K562 (cell line): ENCODE results near the gene MCM3. TPM values are rescaled to one million over a fixed set of nuclear protein-coding genes. Genes with fewer than 3 reads are reported as not detected.

Experiments
- DPF2 ChIP-seq: fragments of 450-650 bp; IDR thresholded peaks from 2 replicates; pipeline ENCODE4 v1.6.1; 2016
- EWSR1 ChIP-seq: fragments of 450-650 bp; IDR thresholded peaks from 2 replicates; pipeline ENCODE4 v1.6.1; 2018; ENCODE audit warnings: borderline replicate concordance, mild to moderate bottlenecking, low read depth, moderate library complexity; ENCODE audit not compliant: partially characterized antibody
- HNRNPK ChIP-seq: fragments of 200-400 bp; formaldehyde crosslinking; IDR thresholded peaks from one replicate; pipeline ENCODE4 v1.6.1; 2018; ENCODE audit warnings: mild to moderate bottlenecking, low read depth, low read length; ENCODE audit not compliant: poor library complexity, severe bottlenecking
- KDM5B ChIP-seq: fragments of 200-600 bp; sonication (generic); IDR thresholded peaks from 2 replicates; pipeline ENCODE4 v1.6.1; 2012; ENCODE audit warnings: low read depth, mild to moderate bottlenecking, moderate library complexity, low read length, control low read depth, inconsistent platforms; ENCODE audit not compliant: insufficient replicate concordance
- RNF219 ChIP-seq: fragments of 250-450 bp; sonication (Bioruptor Pico); IDR thresholded peaks from 2 replicates; pipeline ENCODE4 v1.5.0; 2022; ENCODE audit warnings: mild to moderate bottlenecking
- SRSF1 ChIP-seq: fragments of 200-400 bp; formaldehyde crosslinking; IDR thresholded peaks from 2 replicates; pipeline ENCODE4 v1.6.1; 2017; ENCODE audit warnings: mild to moderate bottlenecking, low read depth, low read length, moderate library complexity
- SRSF3 ChIP-seq: fragments of 200-400 bp; formaldehyde crosslinking; IDR thresholded peaks from 2 replicates; pipeline ENCODE4 v1.6.1; 2016; ENCODE audit warnings: mild to moderate bottlenecking, low read length, moderate library complexity; ENCODE audit not compliant: insufficient read depth
- TRIM24 ChIP-seq, 2 experiments: fragments of 450-650 bp; IDR thresholded peaks; 2 replicates each; pipeline ENCODE4 v1.6.1; 2016
- ZNF324 ChIP-seq: fragments of 250-450 bp; sonication (Bioruptor Pico); IDR thresholded peaks from 2 replicates; pipeline ENCODE4 v1.4.0; 2020; ENCODE audit warnings: mild to moderate bottlenecking
- polyA plus RNA-seq, 8 experiments: library from polyadenylated mRNA; depleted of rRNA in 4 of 8; stranded (reverse) in 5 of 8; unstranded in 3 of 8; fragments of >200 nt; fragmentation: Nextera tagmentation in 2 of 8; fragmentation: Illumina TruSeq in 1 of 8; extraction: Ambion mirVana in 2 of 8; extraction: Trizol in 1 of 8; gene quantifications; 2 replicates each; pipeline versions ENCODE4 v1.2.1 to v1.2.3, GENCODE V29; 2011 to 2014; ENCODE audit warnings: inconsistent platforms in 1 of 8, missing spikeins in 1 of 8
- total RNA-seq, 7 experiments: library from RNA; depleted of rRNA in 6 of 7; stranded (reverse); fragments of >200 nt in 6 of 7; fragmentation: Illumina TruSeq in 2 of 7; extraction: Trizol in 2 of 7; gene quantifications; 2 replicates each; pipeline versions ENCODE4 v1.2.1 to v1.2.3, GENCODE V29; 2011 to 2021; ENCODE audit warnings: low replicate concordance in 1 of 7
- TF ChIP-seq, protein P1 (sequence below): fragments of 450-650 bp; IDR thresholded peaks from 2 replicates; pipeline ENCODE4 v1.7.0; 2016; ENCODE audit warnings: borderline replicate concordance
- TF ChIP-seq, protein P2 (sequence below): fragments of 250-450 bp; sonication (Bioruptor Pico); IDR thresholded peaks from 2 replicates; pipeline ENCODE4 v1.5.0; 2020; ENCODE audit warnings: mild to moderate bottlenecking, borderline replicate concordance
- TF ChIP-seq, protein P3 (sequence below), 2 experiments: fragments of 450-650 bp; IDR thresholded peaks; 2 replicates each; pipeline ENCODE4 v1.6.1; 2016; ENCODE audit warnings: mild to moderate bottlenecking in 2 of 2, borderline replicate concordance in 1 of 2, low read depth in 1 of 2, moderate library complexity in 1 of 2

MCM3 gene
- total and polyA plus RNA-seq, 9 of the 15 experiments (the other 6 are each of a cell fraction or from before 2014, with no cell fraction given): 76.1 to 270 (median 250) TPM

- TF ChIP-seq, protein P1, sequence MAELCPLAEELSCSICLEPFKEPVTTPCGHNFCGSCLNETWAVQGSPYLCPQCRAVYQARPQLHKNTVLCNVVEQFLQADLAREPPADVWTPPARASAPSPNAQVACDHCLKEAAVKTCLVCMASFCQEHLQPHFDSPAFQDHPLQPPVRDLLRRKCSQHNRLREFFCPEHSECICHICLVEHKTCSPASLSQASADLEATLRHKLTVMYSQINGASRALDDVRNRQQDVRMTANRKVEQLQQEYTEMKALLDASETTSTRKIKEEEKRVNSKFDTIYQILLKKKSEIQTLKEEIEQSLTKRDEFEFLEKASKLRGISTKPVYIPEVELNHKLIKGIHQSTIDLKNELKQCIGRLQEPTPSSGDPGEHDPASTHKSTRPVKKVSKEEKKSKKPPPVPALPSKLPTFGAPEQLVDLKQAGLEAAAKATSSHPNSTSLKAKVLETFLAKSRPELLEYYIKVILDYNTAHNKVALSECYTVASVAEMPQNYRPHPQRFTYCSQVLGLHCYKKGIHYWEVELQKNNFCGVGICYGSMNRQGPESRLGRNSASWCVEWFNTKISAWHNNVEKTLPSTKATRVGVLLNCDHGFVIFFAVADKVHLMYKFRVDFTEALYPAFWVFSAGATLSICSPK: no peak
- TF ChIP-seq SRSF3 (no peak), HNRNPK (no peak), EWSR1 (no peak), RNF219 (no peak), SRSF1 (no peak), ZNF324 (CRISPR knock-in tag) (no peak), DPF2 (no peak), TRIM24 (IDR thresholded peaks at IDR 0.05) (peak in 1 of 2 experiments; percentile 66; a peak in 2 of 4 replicates), KDM5B (no peak)
- TF ChIP-seq, protein P2, sequence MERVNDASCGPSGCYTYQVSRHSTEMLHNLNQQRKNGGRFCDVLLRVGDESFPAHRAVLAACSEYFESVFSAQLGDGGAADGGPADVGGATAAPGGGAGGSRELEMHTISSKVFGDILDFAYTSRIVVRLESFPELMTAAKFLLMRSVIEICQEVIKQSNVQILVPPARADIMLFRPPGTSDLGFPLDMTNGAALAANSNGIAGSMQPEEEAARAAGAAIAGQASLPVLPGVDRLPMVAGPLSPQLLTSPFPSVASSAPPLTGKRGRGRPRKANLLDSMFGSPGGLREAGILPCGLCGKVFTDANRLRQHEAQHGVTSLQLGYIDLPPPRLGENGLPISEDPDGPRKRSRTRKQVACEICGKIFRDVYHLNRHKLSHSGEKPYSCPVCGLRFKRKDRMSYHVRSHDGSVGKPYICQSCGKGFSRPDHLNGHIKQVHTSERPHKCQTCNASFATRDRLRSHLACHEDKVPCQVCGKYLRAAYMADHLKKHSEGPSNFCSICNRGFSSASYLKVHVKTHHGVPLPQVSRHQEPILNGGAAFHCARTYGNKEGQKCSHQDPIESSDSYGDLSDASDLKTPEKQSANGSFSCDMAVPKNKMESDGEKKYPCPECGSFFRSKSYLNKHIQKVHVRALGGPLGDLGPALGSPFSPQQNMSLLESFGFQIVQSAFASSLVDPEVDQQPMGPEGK (CRISPR knock-in tag): no peak
- TF ChIP-seq, protein P3, sequence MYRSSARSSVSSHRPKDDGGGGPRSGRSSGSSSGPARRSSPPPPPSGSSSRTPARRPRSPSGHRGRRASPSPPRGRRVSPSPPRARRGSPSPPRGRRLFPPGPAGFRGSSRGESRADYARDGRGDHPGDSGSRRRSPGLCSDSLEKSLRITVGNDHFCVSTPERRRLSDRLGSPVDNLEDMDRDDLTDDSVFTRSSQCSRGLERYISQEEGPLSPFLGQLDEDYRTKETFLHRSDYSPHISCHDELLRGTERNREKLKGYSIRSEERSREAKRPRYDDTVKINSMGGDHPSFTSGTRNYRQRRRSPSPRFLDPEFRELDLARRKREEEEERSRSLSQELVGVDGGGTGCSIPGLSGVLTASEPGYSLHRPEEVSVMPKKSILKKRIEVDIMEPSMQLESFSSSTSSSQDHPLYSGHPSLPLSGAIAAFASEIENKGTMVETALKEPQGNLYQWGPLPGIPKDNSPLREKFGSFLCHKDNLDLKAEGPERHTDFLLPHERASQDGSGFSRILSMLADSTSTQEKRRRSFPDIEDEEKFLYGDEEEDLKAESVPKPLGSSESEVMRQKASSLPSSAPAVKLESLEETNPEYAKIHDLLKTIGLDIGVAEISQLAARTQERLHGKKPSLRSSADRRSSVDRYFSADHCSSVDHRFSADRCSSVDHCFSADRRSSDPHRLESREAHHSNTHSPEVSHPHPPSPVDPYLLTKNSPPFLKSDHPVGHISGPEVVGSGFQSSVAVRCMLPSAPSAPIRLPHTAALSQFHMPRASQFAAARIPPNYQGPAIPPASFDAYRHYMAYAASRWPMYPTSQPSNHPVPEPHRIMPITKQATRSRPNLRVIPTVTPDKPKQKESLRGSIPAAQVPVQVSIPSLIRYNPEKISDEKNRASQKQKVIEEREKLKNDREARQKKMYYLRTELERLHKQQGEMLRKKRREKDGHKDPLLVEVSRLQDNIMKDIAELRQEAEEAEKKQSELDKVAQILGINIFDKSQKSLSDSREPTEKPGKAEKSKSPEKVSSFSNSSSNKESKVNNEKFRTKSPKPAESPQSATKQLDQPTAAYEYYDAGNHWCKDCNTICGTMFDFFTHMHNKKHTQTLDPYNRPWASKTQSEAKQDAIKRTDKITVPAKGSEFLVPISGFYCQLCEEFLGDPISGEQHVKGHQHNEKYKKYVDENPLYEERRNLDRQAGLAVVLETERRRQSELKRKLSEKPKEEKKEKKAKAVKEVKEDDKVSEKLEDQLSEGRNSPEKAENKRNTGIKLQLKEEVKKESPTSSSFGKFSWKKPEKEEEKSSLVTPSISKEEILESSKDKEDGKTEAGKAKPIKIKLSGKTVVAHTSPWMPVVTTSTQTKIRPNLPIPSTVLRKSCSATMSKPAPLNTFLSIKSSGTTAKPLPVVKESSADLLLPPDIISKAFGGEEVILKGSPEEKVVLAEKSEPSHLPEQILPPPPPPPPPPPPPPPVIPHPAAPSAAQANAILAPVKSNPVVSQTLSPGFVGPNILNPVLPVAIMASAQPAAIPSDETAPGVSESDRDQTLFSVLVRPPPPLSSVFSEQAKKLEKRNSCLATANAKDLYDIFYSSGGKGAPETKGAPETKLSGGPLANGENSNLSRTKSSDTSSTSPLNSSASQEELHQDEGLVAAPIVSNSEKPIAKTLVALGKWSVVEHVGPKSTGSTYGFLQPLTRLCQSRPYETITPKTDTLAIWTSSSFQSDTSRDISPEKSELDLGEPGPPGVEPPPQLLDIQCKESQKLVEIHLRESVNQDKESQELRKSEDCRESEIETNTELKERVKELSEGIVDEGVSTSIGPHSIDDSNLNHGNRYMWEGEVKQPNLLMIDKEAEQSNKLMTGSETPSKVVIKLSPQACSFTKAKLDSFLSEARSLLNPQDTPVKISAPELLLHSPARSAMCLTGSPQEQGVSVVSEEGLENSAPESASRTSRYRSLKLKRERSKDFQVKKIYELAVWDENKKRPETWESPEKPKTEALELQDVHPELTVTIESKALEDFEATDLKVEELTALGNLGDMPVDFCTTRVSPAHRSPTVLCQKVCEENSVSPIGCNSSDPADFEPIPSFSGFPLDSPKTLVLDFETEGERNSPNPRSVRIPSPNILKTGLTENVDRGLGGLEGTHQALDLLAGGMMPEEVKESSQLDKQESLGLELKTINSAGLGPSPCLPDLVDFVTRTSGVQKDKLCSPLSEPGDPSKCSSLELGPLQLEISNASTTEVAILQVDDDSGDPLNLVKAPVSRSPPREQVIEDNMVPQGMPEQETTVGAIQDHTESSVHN (IDR thresholded peaks at IDR 0.05; ENCODE audit: borderline replicate concordance in 1 of 2, low read depth in 1 of 2): no peak
These were observed at the start of gene MCM3 (continued) for GRCh38 chr6:52284460-52285176.
